OCI-LY7 (cell line): ENCODE results near the gene SWAP70.

ENCODE experiments used
- EZH2phosphoT487 ChIP-seq: fragments of 200-600 bp; sonication (generic); IDR thresholded peaks from 2 replicates; pipeline ENCODE4 v1.6.1; 2018; ENCODE audit warnings: low read depth, borderline replicate concordance, mild to moderate bottlenecking, mixed run types, antibody characterized with exemption, low read length, moderate library complexity, mixed read lengths
- TF ChIP-seq, protein P1 (sequence below): fragments of 200-600 bp; sonication (generic); conservative IDR thresholded peaks from 2 replicates; pipeline ENCODE4 v1.5.1; 2014; ENCODE audit warnings: mild to moderate bottlenecking, antibody characterized with exemption, low read length, moderate library complexity, mixed read lengths

GRCh38 chr11:9657531-9657930 is 6.3 kb upstream of the SWAP70 start:
- TF ChIP-seq, protein P1, sequence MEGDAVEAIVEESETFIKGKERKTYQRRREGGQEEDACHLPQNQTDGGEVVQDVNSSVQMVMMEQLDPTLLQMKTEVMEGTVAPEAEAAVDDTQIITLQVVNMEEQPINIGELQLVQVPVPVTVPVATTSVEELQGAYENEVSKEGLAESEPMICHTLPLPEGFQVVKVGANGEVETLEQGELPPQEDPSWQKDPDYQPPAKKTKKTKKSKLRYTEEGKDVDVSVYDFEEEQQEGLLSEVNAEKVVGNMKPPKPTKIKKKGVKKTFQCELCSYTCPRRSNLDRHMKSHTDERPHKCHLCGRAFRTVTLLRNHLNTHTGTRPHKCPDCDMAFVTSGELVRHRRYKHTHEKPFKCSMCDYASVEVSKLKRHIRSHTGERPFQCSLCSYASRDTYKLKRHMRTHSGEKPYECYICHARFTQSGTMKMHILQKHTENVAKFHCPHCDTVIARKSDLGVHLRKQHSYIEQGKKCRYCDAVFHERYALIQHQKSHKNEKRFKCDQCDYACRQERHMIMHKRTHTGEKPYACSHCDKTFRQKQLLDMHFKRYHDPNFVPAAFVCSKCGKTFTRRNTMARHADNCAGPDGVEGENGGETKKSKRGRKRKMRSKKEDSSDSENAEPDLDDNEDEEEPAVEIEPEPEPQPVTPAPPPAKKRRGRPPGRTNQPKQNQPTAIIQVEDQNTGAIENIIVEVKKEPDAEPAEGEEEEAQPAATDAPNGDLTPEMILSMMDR = no peak
- no peak for TF ChIP-seq EZH2phosphoT487
